ENCODE results near the gene ADGRF4. TPM values are rescaled to one million over a fixed set of nuclear protein-coding genes. Genes with fewer than 3 reads are reported as not detected.

ADGRF4 gene
- polyA plus RNA-seq, 1 donor from 2014 or later = not detected

DNA sequence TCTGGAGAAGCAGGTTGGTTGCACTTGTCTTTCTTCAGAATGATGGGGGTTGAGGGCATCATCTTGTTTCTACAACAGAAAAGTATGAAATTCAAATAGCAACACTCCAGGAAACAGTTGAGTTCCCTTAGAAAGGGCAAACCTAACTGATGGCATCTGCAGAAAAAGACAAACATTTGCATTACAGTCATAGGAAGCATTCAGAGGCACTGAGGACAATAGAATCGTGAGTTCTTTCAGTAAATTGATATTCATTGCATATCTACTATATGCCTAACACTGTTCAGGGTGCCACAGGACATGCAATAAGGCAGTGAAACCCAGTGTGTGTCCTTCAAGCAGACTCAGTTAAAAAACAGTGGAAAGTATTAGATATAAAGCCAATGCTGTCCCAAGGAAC is 42.3 kb downstream of the ADGRF4 start:
- Histone ChIP-seq H3F3A (ENCODE audit: insufficient read depth, low read length, poor library complexity, severe bottlenecking) (no peaks in the 10 kb centered on the region), H3K27ac (ENCODE audit: low read length) (no peak overlapping the region), H3K9ac (ENCODE audit: low read length) (no peak overlapping the region), H2AFZ (ENCODE audit: low read depth, low read length) (no peak overlapping the region), H3K27me3 (ENCODE audit: insufficient read depth, low read depth, low read length) (no peaks in the 10 kb centered on the region), H3K4me2 (ENCODE audit: low read length) (no peak overlapping the region), H3K4me3 (ENCODE audit: low read length) (no peak overlapping the region), H3K9me3 (ENCODE audit: low read length) (no peaks in the 10 kb centered on the region), H3K79me2 (replicated peaks; ENCODE audit: insufficient read depth, low read length) (no peaks in the 10 kb centered on the region), H4K20me1 (ENCODE audit: insufficient read depth) (no peaks in the 10 kb centered on the region), H3K36me3 (ENCODE audit: insufficient read depth, low read length) (no peaks in the 10 kb centered on the region), H3K9me2 (ENCODE audit: insufficient read depth, low read length) (no peaks in the 10 kb centered on the region)
- TF ChIP-seq RAD21 (conservative IDR thresholded peaks at IDR 0.05) = no peak
- TF ChIP-seq, protein P1, sequence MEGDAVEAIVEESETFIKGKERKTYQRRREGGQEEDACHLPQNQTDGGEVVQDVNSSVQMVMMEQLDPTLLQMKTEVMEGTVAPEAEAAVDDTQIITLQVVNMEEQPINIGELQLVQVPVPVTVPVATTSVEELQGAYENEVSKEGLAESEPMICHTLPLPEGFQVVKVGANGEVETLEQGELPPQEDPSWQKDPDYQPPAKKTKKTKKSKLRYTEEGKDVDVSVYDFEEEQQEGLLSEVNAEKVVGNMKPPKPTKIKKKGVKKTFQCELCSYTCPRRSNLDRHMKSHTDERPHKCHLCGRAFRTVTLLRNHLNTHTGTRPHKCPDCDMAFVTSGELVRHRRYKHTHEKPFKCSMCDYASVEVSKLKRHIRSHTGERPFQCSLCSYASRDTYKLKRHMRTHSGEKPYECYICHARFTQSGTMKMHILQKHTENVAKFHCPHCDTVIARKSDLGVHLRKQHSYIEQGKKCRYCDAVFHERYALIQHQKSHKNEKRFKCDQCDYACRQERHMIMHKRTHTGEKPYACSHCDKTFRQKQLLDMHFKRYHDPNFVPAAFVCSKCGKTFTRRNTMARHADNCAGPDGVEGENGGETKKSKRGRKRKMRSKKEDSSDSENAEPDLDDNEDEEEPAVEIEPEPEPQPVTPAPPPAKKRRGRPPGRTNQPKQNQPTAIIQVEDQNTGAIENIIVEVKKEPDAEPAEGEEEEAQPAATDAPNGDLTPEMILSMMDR (IDR thresholded peaks at IDR 0.05; ENCODE audit: poor library complexity, severe bottlenecking) = no peak

DNA sequence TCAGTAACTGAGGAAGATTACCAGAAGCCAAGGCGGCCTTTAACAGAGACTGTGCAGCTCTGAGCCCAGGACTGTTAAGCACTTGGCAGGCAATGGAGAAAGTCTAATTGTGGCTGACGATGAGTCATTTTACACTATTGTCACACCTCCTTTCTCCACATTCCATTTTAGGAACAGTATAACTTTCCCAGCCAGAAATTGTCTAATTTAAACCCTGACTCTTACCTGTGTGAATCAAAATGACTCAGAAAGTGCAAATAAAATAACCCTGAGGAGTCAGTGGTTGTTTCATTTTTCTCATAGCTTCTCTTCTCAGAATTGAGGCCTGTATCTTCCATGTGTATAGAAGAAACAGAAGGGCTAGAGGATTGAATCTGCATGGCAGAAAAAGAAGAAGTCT is 43.4 kb downstream of the ADGRF4 start:
- no peaks in the 10 kb centered on the region for H3K27me3 ChIP-seq (ENCODE audit: insufficient read depth, low read depth, low read length)
- H3K36me3 ChIP-seq (ENCODE audit: insufficient read depth, low read length) = no peaks in the 10 kb centered on the region
- H3F3A ChIP-seq (ENCODE audit: insufficient read depth, low read length, poor library complexity, severe bottlenecking) = no peaks in the 10 kb centered on the region
- no peaks in the 10 kb centered on the region for H3K79me2 ChIP-seq (replicated peaks; ENCODE audit: insufficient read depth, low read length)
- H3K27ac ChIP-seq (ENCODE audit: low read length) = no peak overlapping the region
- H3K9me2 ChIP-seq (ENCODE audit: insufficient read depth, low read length) = no peaks in the 10 kb centered on the region
- no peak overlapping the region for H3K4me3 ChIP-seq (ENCODE audit: low read length)
- H3K9me3 ChIP-seq (ENCODE audit: low read length) = no peaks in the 10 kb centered on the region
- H2AFZ ChIP-seq (ENCODE audit: low read depth, low read length) = no peak overlapping the region
- H3K9ac ChIP-seq (ENCODE audit: low read length) = no peak overlapping the region
- H4K20me1 ChIP-seq (ENCODE audit: insufficient read depth) = no peaks in the 10 kb centered on the region
- no peak overlapping the region for H3K4me2 ChIP-seq (ENCODE audit: low read length)
- TF ChIP-seq EP300 (conservative IDR thresholded peaks at IDR 0.05; ENCODE audit: poor library complexity, severe bottlenecking) (no peak), MXI1 (conservative IDR thresholded peaks at IDR 0.05; ENCODE audit: poor library complexity, severe bottlenecking) (no peak), POLR2AphosphoS5 (IDR thresholded peaks at IDR 0.05) (no peak), RAD21 (conservative IDR thresholded peaks at IDR 0.05) (no peak), EZH2 (IDR thresholded peaks at IDR 0.05; ENCODE audit: borderline replicate concordance, insufficient read depth, low read length, poor library complexity, severe bottlenecking) (no peak), SMC3 (conservative IDR thresholded peaks at IDR 0.05; ENCODE audit: poor library complexity) (no peak), TAF1 (IDR thresholded peaks at IDR 0.05; ENCODE audit: low read depth) (no peak)
- TF ChIP-seq, protein P2, sequence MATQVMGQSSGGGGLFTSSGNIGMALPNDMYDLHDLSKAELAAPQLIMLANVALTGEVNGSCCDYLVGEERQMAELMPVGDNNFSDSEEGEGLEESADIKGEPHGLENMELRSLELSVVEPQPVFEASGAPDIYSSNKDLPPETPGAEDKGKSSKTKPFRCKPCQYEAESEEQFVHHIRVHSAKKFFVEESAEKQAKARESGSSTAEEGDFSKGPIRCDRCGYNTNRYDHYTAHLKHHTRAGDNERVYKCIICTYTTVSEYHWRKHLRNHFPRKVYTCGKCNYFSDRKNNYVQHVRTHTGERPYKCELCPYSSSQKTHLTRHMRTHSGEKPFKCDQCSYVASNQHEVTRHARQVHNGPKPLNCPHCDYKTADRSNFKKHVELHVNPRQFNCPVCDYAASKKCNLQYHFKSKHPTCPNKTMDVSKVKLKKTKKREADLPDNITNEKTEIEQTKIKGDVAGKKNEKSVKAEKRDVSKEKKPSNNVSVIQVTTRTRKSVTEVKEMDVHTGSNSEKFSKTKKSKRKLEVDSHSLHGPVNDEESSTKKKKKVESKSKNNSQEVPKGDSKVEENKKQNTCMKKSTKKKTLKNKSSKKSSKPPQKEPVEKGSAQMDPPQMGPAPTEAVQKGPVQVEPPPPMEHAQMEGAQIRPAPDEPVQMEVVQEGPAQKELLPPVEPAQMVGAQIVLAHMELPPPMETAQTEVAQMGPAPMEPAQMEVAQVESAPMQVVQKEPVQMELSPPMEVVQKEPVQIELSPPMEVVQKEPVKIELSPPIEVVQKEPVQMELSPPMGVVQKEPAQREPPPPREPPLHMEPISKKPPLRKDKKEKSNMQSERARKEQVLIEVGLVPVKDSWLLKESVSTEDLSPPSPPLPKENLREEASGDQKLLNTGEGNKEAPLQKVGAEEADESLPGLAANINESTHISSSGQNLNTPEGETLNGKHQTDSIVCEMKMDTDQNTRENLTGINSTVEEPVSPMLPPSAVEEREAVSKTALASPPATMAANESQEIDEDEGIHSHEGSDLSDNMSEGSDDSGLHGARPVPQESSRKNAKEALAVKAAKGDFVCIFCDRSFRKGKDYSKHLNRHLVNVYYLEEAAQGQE (IDR thresholded peaks at IDR 0.05; ENCODE audit: borderline replicate concordance) = no peak
- TF ChIP-seq, protein P1 (IDR thresholded peaks at IDR 0.05; ENCODE audit: poor library complexity, severe bottlenecking) = no peak
